Subcutaneous adipose tissue (tissue), 4 donors: ENCODE results near the gene GALNT17. TPM values are rescaled to one million over a fixed set of nuclear protein-coding genes. Genes with fewer than 3 reads are reported as not detected.

Source experiments
- total RNA-seq, 4 donors: library from RNA; depleted of rRNA; stranded (reverse); fragments of >200 nt; gene quantifications; one replicate each; pipeline ENCODE4 v1.1.0, GENCODE V29; 2016
- TF ChIP-seq, protein P1 (sequence below): fragments of 450-650 bp; IDR thresholded peaks from one replicate; pipeline ENCODE4 v1.5.1; 2016; ENCODE audit warnings: low read depth, mild to moderate bottlenecking, control low read depth, antibody characterized with exemption, moderate library complexity

GALNT17 gene
- total RNA-seq, 4 donors from 2014 or later, result 1.3 to 12.2 (median 6.7) TPM

GRCh38 chr7:71705217-71705616, 573.3 kb downstream of the GALNT17 start:
- TF ChIP-seq, protein P1, sequence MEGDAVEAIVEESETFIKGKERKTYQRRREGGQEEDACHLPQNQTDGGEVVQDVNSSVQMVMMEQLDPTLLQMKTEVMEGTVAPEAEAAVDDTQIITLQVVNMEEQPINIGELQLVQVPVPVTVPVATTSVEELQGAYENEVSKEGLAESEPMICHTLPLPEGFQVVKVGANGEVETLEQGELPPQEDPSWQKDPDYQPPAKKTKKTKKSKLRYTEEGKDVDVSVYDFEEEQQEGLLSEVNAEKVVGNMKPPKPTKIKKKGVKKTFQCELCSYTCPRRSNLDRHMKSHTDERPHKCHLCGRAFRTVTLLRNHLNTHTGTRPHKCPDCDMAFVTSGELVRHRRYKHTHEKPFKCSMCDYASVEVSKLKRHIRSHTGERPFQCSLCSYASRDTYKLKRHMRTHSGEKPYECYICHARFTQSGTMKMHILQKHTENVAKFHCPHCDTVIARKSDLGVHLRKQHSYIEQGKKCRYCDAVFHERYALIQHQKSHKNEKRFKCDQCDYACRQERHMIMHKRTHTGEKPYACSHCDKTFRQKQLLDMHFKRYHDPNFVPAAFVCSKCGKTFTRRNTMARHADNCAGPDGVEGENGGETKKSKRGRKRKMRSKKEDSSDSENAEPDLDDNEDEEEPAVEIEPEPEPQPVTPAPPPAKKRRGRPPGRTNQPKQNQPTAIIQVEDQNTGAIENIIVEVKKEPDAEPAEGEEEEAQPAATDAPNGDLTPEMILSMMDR, result no peak

DNA sequence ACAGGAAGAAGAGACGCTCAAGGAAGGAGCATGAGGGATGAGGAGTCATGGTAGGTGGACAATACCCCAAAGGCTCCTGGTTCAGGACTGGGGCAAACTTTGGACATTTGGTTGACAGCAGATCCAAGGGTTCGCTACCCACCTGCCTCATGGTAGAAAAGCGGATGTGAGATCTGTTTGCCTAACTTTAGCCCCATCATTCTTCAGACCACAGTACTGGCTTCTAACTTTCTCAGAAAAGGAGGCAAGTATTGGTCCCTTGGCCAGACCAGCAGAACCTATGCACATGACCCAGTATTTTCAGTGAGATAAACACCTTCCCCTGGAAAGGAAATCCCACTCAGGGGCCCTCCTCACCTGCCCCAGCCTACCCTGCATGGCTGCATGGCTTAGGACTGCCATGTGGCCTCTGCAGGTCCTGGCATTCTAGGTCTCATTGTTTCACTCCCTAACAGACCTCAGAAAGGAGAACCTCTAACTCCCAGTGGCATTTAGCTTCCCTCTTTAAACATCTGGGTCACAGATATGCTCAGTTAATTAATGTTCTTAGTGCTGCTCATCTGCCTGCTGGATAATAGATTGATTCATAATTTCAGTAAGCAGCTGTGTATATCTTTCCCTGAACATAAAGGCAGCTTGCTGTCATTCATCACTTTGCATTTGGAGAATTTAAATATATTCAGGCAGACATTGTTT, 574.1 kb downstream of the GALNT17 start:
- TF ChIP-seq, protein P1, result no peak

- TF ChIP-seq, protein P1, result no peak
Observed at GRCh38 chr7:71706597-71706975, 574.6 kb downstream of the GALNT17 start.

DNA sequence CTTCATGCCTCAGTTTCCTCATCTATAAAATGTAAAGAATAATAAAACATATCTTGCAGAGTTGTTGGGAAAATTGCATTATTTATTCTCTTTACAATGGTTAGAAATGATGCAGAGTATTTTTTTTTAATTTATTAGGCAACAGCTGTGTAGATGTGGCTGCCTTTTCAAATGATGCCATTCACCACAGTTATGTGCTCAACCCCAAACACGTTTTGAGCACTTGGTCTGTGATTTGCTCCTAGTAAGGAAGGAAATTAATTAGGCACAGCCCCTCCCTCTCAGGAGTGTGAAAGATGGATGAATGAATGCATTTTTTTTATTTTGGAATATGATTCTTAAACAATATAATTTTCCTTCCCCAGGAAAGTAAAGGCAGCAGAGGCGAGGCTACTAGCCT, 575.1 kb downstream of the GALNT17 start:
- TF ChIP-seq, protein P1, result no peak

DNA sequence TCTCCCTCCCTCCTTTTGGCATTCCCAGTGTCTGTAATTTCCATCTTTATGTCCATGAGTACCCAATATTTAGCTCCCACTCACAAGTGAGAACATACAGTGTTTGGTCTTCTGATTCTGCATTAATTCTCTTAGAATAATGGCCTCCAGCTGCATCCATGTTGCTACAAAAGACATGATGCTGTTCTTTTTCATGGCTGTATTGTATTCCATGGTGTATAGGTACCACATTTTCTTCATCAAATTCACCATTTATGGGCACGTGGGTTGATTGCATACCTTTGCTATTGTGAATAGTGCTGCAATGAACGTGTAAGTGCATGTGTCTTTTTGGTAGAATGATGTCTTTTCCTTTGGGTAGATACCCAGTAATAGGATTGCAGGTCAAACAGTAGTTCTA, 576.8 kb downstream of the GALNT17 start:
- TF ChIP-seq, protein P1, result no peak

DNA sequence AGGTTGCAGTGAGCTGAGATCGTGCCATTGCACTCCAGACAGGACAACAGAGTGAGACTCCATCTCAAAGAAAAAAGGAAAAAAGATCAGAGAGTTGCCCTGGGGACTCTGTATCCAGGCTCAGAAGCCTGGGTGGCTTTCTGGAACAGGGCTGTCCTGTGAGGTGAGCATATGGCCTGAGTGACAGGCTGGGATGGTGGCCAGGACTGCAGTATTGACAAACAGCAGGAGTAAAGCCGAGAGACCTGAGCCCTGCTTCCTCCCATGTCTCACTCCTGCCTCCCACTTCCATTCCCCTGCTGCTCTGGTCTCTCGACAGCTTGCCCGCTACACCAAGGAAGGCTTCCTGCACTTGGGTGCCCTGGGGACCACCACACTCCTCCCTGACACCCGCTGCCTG, 578.5 kb downstream of the GALNT17 start:
- TF ChIP-seq, protein P1, result no peak

GRCh38 chr7:71712653-71713180, 580.8 kb downstream of the GALNT17 start:
- TF ChIP-seq, protein P1, result no peak
